Psoas muscle (tissue), 8 donors: ENCODE results near the gene RFLNA. TPM values are rescaled to one million over a fixed set of nuclear protein-coding genes. Genes with fewer than 3 reads are reported as not detected.

Source experiments
- ATAC-seq, 4 donors: fragments of 200-7000 bp; cut with Tn5 transposase; one replicate each; pipeline ENCODE4 v1.9.1; 2020; ENCODE audit warnings: moderate library complexity in 3 of 4, mild to moderate bottlenecking in 2 of 4
- DNase-seq, 2 donors: peaks; one replicate each; pipeline ENCODE4 v3.0.0-alpha.2; 2020
- H3K27ac ChIP-seq: fragments of 200-600 bp; one replicate; pipeline ENCODE4 v1.8.0; 2022
- H3K27me3 ChIP-seq, 3 donors: fragments of 200-600 bp in 1 of 3; one replicate each; pipeline versions ENCODE4 v1.6.1 to v1.8.0; 2013 to 2022; ENCODE audit warnings: low read length in 2 of 3, mild to moderate bottlenecking in 2 of 3, moderate library complexity in 1 of 3; ENCODE audit not compliant: insufficient read depth in 3 of 3
- H3K36me3 ChIP-seq, 2 donors: fragments of 200-600 bp in 1 of 2; one replicate each; pipeline versions ENCODE4 v1.6.1 to v1.8.0; 2013 to 2022; ENCODE audit warnings: low read depth in 1 of 2, mild to moderate bottlenecking in 1 of 2, moderate library complexity in 1 of 2; ENCODE audit not compliant: insufficient read depth in 1 of 2
- H3K4me1 ChIP-seq: fragments of 200-600 bp; one replicate; pipeline ENCODE4 v1.8.0; 2022
- H3K4me3 ChIP-seq: fragments of 200-600 bp; one replicate; pipeline ENCODE4 v1.8.0; 2022; ENCODE audit warnings: mild to moderate bottlenecking
- H3K9me3 ChIP-seq: fragments of 200-600 bp; one replicate; pipeline ENCODE4 v1.8.0; 2022
- CTCF ChIP-seq: fragments of 200-600 bp; IDR thresholded peaks from one replicate; pipeline ENCODE4 v1.8.0; 2022; ENCODE audit warnings: antibody characterized with exemption
- WGBS, 3 donors: extraction: QIAGEN DNeasy Blood & Tissue Kit; methylation state at CpG; one replicate each; pipeline versions ENCODE4 v1.1.6 to v1.1.7; 2013; 5-methylcytosine and 5-hydroxymethylcytosine counted together
- intact Hi-C, 2 donors: fragments of 100-400 bp; cut with DNase I; formaldehyde crosslinking; loops; one replicate each; pipeline versions ENCODE4 v1.11.0 to v1.14.2; 2022
- polyA plus RNA-seq, 3 donors: library from polyadenylated mRNA; stranded (reverse); fragments of 200-250 nt; gene quantifications; one replicate each; pipeline ENCODE4 v1.2.3, GENCODE V29; 2013
- total RNA-seq, 4 donors: library from RNA; stranded (reverse); fragmentation: NEBNext Ultra II Directional in 2 of 4; extraction: Animal tissue kit (Norgen Biotek cat#: 25700) in 2 of 4; gene quantifications; one replicate each; pipeline versions ENCODE4 v1.2.1 to v1.2.4, GENCODE V29; 2021 to 2023
- donor health status: healthy with polysubstance abuse.
- donor health status: DM: no; HTN: no; CAD: no; lungs with moderate emphysema.
- donor health status: Bipolar disorder and iron deficiency.
- donor health status: healthy.
- donor health status: DM: yes; HTN: yes; CAD: no.
- donor health status: DM: no; HTN: no; CAD: no.
- donor health status: DM: no; HTN: no; CAD: no.
- donor health status: DM: yes; HTN: yes; CAD: no.

RFLNA gene
- total and polyA plus RNA-seq, 7 donors = 0.38 to 7.8 (median 0.70) TPM

GRCh38 chr12:124305136-124305535 is 10.2 kb downstream of the RFLNA start:
- intact Hi-C loops = no loop called here
- Histone ChIP-seq H3K9me3 (no peaks in the 10 kb centered on the region), H3K4me1 (no peaks in the 10 kb centered on the region), H3K4me3 (no peak overlapping the region), H3K36me3 (no peaks in the 10 kb centered on the region), H3K27ac (no peak overlapping the region), H3K27me3 (no peaks in the 10 kb centered on the region)
- DNase-seq = peak in 1 of 2 donors; percentile 28
- no peak for TF ChIP-seq CTCF
- no peak for ATAC-seq
- WGBS, 3 donors = 78 to 89% (median 79%) methylated on average over 10 of the region's 10 CpGs

DNA sequence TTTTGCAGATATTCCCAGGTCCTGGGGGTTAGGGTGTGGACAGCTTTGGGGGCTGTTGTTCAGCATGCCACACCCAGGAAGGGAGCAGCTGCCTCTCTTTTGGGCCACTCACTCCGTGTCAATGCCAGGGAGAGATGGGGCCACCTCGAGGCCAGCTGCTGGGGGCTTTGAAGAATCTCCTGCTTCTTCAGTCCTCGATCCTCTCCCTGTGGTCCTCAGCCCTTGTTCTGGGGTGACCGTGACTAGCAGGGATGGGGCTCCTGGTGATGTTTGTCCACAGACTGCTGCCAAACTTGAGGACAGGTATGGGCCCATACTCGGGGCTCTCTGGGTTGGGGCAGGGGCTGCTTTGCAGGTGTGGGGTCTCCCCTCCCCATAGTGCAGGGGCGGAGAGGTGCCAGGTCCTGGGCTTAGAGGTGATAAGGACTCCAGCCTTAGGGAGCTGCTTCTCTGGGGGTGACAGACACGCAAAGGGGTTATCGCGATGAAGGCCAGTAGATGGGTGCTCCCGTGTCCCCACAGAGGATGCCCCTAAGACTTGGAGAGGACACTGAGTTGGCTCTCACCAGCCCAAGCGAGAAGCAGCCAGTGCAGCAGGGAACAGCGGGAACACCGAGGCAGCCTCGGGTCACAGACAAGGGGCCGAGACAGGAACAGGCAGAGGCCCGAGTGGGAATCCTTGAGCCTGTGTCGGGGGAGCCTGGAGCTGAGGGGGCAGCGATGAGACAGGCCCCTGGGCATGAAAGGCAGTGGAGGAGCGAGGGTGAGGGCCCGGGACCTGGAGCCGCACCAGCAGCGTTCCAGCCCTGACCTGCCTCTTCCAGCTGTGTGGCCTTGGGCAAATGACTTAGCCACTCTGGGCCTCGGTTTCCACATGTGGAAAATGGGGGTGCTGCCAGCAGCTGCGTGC is 11.1 kb downstream of the RFLNA start:
- H3K36me3 ChIP-seq = no peaks in the 10 kb centered on the region
- no peaks in the 10 kb centered on the region for H3K9me3 ChIP-seq
- peak in 1 of 2 donors; percentile 41 for DNase-seq
- no peak overlapping the region for H3K4me3 ChIP-seq
- intact Hi-C loops = no loop called here
- ATAC-seq = no peak
- WGBS, 3 donors = 88 to 94% (median 89%) methylated on average over 23 to 24 of the region's 24 CpGs
- H3K27me3 ChIP-seq = no peaks in the 10 kb centered on the region
- no peaks in the 10 kb centered on the region for H3K4me1 ChIP-seq
- H3K27ac ChIP-seq = no peak overlapping the region
- no peak for TF ChIP-seq CTCF

DNA sequence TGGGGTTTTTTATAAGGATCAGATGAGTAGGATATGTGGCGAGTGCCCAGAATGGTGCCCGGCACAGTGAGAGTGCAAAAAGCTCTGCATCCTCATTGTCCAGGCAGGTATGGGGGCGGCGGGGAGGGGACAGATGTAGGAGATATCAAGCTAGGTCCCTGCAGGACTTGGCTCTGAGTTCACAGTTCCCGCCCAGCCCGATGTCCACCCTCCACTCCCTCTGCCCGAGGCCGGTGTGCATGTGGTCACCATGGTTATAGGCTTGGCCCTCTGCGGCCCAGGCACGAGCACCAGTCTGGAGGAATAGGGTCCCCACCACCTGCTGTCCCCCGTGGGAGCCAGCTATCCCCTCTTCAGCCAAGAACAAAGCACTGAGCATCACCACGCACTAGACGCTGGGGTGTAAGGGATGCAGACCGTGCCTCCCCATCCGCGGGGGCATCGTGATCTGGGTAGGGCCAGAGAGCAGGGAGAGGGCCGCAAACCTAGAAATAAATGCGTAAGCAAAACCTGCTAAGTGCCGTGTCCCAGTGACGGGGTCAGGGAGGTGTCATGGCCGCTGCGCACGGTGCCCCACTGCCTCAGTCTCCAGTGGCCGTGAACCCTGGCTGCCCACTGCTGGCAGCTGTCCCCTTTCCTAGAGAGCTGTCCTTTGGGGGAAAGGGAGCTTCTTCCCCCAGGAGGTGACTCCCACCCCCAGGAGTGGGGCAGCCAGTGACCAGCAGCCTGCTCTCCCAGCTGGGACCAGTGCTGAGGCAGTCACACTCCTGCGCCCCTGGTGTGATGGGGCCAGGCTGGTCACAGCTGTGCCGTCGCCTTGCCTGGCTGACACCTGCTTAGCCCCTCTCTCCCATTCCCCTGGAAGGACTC is 12.0 kb downstream of the RFLNA start:
- H3K36me3 ChIP-seq = no peaks in the 10 kb centered on the region
- WGBS, 3 donors = 84 to 87% (median 87%) methylated on average over 27 to 28 of the region's 28 CpGs
- H3K9me3 ChIP-seq = no peaks in the 10 kb centered on the region
- ATAC-seq (no peak), DNase-seq (peak in 1 of 2 donors; percentile 42)
- no peak overlapping the region for H3K27ac ChIP-seq
- no peak overlapping the region for H3K4me3 ChIP-seq
- no peak for TF ChIP-seq CTCF
- H3K4me1 ChIP-seq = no peaks in the 10 kb centered on the region
- intact Hi-C loops = no loop called here
- H3K27me3 ChIP-seq = no peaks in the 10 kb centered on the region

DNA sequence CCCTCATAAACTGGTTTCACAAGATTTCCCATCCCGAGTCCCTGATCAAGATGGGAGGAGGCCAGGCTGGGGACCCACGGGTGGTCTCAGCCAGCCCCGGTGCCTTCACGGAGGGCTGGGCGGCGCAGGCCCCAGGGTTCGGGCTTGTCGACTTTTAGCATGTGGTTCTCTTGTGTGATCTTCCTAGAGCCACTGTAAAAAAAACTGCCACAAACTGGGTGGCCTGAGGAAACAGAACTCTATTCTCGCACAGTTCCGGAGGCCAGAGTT is 12.6 kb downstream of the RFLNA start:
- Histone ChIP-seq H3K9me3 (no peaks in the 10 kb centered on the region), H3K27me3 (no peaks in the 10 kb centered on the region), H3K36me3 (no peaks in the 10 kb centered on the region), H3K4me1 (no peaks in the 10 kb centered on the region), H3K4me3 (no peak overlapping the region), H3K27ac (no peak overlapping the region)
- no peak for ATAC-seq
- no peak for TF ChIP-seq CTCF
- WGBS, 3 donors = 85 to 89% (median 85%) methylated on average over 10 of the region's 10 CpGs
- intact Hi-C loops = no loop called here
- DNase-seq = peak in 1 of 2 donors; percentile 36
